Muscle of arm (tissue), 12 donors: ENCODE data around the gene CPLX1. TPM values are rescaled to one million over a fixed set of nuclear protein-coding genes. Genes with fewer than 3 reads are reported as not detected.
"Not testable (repeated sequence)": the region's sequence is repeated elsewhere in the genome, so short reads cannot be mapped to it uniquely, and the experiment has no call there.

Experiments
- DNase-seq: peaks from one replicate; pipeline ENCODE4 v3.0.0-alpha.2; 2013
- polyA plus RNA-seq, 12 donors: library from polyadenylated mRNA; unstranded; fragments of 120-200 nt; gene quantifications; one replicate each; pipeline ENCODE4 v1.2.1, GENCODE V29; 2013; ENCODE audit not compliant: insufficient read length in 12 of 12

Gene CPLX1
- polyA plus RNA-seq, 12 donors, result 0.12 to 1.7 (median 0.33) TPM; not detected in 2

DNA sequence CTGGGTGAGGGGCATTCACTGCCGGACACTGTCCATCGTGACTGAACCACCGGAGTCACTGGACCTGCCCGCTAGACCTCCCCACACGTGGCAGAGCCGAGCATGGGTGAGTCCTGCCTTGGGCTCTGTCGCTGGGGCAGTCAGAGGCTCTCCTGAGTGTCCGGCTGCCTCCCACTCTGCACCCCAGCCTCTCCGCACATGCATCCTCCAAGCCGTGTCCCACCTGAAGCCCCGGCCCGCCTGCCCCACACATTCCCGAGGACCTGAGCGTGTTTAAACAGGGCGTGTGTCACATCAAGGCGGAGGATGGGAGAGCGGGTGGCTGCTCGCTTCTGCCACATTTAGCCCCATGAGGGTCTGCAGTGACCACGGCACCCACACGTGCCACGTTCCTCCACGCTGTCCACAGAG is 4.7 kb downstream of the CPLX1 start:
- DNase-seq, result no peak

DNA sequence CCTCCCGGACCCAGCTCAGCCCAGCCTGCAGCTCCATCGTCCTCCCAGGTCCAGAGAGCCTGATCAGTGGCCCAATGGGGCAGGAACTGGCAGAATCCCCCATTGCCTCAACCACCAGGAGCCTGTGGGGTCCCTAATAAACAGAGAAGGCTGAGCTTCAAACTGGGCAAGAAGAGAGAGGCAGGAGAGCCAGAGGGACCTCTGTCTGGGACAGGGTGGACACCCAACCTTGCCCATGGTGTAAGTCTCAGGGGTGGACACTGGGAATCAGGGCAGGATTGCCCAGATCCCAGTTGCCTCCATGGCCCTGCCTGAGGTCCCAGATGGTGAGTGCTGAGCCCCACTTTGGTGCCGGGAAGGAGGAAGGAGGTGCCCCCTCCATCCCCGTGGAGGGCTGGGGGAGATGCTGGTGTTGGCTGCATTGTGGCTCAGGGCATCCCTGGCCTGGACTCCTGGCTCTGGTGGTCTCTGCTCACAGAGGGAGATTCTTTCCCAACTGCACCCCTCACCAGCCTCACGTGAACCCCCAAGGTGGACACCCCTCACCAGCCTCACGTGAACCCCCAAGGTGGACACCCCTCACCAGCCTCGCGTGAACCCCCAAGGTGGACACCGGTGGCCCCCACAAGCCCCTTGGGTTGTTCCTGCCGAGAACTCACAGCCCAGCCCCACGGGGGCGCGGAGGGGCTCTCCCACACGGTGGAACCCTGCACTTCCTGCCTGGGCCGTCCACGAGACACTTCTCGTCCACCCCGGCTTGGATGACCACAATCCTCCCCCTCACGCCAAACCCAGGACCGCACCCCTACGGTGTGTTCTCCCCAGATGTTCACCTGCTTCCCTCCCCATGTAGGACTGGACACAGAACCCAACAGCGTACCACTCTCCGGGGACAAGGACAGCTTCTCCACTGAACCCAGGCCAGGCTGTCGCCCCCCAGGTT is 5.4 kb downstream of the CPLX1 start:
- DNase-seq, result no peak

DNA sequence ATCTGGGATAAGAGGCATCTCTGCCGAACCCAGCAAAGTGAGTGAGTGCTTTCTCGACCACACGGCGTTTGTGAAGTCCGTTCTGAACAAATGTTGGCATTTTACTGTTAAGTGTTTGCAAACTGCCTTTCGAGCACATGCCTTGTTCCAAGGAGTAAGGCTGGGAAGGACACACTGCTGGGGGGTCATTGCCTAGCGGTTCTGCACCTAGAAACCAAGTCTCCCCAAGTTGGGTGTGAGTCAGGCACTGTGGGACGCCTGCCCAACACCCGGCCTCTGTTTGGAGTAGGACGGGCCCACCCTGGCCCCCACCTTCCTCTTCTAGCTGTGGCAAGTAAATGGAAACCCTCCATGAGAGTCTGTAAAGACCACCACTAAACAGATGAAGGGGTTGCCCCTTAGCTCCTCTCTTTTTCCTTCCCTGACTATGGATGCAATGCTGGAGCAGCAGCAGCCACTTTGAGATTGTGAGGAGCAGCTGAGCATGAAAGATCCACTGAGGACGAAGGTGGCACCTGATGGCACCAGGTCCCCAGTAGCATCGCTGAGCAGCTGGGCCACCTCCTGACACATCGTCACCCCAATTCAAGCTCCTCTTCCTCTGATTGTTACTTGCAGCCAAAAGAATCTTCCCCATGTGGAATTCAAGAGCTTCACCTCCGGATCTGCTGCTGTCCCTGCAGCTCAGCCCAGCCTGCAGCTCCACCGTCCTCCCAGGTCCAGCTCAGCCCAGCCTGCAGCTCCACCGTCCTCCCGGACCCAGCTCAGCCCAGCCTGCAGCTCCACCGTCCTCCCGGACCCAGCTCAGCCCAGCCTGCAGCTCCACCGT is 6.3 kb downstream of the CPLX1 start:
- no peak for DNase-seq

DNA sequence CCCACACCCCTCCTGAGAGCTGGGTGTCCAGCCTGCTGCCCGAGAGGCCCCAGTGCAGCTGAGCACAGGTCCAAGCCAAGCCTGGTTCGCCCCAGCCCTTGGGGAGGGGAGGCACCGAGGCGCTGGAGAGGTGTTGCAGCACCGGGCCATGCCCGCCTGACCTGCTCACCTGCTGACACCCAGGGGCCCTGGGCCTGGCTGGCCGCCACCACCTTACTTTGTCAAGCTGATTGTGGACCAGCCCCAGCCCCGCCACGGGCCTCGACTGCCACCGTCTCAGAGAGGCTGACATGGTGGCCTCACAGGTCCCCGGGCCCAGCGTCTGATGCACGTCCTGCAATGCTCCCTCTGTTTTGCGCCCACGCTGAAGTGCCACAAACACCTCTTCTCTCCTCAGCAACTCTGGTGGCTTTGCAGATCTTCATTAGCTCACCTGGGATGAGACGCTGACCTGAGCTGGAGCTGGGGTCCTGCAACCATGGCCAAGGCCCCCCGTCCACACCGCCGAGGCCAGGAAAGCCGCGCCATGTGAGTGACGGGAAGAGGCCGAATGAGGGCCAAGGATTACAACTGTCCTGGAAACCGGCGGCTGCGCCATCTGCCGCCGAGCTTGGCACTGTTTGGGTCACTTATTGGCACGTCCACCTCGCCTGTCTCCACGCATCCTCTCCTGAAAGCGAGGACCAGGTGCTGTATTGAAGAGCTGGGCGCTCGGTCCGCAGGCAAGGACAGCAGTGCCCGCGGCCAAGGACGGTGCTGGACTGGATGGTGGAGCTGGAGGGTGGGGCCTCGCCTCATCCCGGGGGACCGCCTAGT is 7.6 kb downstream of the CPLX1 start:
- DNase-seq, result no peak

DNA sequence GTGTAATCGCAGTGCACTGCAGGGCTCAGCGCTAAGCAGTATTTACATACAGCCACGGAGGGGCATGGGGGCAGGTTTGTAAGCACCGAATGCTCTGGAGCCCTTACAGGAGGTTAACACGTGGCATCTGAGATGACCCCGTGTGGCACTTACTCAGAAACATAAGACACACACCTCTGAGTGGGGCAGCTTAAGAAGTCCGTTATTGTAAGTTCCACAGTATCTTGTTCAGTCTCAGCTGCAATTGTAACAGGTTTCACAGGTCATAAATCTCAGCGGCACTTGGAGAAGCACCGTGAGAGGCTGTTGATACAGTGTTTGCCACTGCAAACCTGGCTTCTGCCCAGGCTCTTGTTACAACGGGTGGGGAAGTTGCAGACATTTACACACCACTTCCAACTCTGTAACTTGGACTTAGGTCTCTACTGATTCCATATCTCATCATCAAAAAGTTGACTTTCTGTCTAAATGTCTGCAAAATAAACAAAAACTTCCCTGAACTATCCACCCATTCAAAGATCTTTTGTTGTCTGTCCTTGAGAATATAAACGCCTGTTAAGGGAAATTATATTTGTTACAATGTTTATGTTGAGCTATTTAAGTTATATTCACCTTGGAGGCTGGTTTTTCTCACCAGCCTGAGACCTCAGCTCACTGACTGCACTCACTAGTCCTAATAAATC is 10.3 kb downstream of the CPLX1 start:
- DNase-seq, result no peak

DNA sequence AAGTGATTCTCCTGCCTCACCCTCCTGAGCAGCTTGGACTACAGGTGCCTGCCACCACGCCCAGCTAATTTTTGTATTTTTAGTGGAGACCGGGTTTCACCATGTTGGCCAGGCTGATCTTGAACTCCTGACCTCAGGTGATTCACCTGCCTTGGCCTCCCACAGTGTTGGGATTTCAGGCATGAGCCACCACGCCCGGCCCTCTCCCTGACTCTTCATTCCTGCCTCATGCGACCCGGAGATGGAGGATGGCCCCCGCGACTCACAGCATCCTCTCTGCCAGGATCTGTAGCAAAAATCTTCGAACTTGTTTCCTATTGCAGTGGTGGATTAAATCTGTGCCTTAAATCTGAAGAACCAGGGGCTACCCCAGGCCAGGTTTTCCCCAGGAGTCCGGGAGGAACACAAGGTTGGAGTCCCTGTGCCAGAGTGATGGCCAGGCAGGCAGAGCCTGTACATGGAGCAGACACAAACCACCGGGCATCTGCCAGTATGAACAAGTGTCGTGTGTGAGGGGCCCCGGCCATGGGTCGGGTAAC is 11.5 kb downstream of the CPLX1 start:
- no peak for DNase-seq

DNA sequence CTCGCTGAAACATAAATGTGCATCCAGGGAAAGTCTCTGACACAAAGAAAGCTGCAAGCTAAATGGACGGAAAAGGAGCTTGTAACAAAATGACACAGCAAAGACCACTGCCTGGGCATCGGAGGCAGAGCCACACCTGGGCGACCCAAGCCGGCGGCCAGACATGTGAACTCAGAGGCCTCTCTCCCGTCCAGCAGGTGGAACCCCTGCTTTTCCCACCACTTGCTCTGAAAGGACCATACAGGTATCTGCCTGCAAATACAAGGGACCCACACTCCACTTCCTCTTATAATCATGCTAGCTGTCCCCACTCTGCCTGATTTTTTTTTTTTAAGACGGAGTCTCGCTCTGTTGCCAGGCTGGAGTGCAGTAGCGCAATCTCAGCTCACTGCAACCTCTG is 12.0 kb downstream of the CPLX1 start:
- DNase-seq, result no peak

DNA sequence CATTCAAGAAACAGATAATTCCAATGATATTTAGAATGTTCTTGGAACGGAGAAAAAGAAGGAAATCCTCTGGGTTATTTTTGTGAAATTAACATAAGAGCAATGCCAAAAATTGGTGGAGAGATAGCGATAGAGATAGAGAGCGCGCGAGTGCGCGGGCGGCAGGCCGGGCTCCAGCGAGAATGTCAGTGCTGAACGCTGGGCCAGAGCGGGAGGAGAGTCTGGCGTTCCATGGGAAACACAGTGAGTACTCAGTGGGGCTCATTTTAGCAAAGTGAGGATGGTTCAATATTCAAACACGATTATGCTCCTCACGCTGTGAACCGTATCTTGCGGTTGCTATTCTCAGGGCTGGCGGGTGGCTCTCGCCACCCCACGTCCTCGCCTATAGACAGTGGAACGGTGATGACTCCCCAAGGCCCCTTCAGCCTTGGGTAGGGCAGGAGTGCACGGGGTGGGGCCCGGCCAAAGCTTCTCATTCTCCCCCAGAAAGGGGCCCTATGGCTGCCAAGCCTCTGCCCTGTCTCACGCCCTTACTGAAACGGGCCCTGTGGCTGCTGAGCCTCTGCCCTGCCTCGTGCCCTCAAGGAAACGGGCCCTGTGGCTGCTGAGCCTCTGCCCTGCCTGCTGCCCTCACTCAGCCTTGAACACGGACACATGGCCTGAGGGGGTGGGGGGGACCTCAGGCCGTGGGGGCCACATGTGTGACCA is 16.9 kb downstream of the CPLX1 start:
- DNase-seq, result no peak

DNA sequence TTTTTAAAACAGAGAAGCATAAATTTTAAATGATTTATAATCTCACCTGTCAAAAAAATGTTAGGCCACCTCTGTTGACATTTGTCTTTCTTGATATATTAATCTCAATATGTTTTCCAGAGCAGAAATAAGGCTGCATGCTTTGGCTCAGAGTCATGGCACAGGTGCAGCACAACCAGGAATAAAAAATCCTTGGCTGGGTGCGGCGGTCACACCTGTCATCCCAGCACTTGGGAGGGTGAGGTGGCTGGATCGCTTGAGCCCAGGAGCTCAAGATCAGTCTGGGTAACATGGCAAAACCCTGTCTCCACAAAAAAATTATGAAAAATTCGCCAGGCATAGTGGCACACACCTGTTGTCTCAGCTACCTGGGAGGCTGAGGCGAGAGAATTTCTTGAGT is 18.1 kb downstream of the CPLX1 start:
- no peak for DNase-seq

DNA sequence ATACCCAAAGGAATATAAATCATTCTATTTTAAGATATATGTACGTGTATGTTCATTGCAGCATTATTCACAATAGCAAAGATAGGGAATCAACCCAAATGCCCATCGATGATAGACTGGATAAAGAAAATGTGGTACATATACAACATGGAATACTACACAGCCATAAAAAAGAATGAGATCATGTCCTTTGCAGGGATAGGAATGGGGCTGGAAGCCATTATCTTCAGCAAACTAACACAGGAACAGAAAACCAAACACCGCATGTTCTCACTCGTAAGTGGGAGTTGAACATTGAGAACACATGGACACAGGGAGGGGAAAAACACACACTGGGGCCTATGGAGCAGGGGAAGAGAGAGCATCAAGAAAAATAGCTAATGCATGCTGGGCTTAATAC is 18.9 kb downstream of the CPLX1 start:
- DNase-seq, result not testable (repeated sequence)

DNA sequence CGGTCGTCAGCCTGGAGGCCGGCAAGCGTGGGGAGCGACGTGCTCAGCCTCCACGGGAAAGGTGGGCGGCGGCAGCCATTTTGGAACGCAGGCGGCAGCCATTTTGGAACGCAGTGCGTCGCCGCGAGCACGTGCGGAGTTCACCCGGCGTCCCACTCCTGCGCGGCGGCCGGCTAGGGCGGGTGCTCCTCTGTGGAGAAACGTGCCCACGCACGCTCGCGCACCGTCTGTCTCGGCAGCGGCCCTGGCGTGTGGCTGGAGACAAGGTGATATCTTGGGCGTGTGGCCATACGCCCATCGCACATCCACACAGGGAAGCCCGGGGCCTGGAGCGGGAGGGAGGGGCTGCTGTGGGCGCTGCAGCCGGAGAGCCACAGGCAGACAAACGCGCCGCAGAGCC is 21.1 kb downstream of the CPLX1 start:
- no peak for DNase-seq

DNA sequence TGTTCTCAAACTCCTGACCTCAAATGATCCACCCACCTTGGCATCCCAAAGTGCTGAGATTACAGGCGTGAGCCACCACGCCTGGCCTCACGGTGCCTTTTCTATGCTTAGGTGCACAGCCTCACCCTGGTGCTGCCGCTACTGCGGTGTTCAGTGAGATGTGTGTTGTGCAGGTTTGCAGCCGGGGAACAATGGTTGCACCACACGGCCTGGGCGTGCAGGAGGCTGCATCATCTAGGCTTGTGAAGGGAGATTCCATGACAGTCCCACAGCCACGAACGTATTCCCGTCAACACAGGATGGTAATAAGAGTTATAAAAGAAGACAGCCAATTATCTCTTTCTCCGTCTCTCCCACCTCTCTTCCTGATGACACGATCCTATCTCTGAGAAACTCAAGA is 22.0 kb downstream of the CPLX1 start:
- DNase-seq, result no peak

DNA sequence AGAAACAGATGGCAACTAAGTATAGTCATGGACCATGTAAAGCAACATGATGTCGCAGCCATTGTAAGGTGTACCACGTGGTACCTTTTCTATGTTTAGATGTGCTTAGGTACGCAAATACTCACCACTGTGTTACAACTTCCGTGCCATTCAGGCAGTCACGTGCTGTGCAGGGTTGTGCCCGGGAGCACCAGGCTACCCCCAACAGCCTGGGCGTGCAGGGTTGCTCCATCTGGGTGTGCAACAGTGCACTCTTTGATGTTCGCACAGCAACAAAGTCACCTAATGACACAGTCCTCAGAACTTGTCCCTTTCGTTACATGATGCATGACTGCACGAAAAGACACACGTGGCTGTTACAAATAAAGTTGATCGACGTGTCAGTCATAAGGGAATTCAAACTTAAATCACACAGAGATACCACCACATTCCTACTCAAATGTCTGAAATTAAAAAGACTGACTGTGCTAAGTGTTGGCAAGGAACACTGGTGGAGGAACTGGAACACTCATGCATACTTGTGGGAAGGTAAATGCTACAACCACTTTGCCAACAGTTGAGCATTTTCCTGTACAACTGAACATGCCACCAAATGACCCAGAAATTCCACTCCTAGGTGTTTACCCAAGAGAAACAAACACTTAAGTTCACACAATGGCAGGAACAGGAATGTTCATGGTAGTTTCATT is 24.3 kb downstream of the CPLX1 start:
- no peak for DNase-seq

DNA sequence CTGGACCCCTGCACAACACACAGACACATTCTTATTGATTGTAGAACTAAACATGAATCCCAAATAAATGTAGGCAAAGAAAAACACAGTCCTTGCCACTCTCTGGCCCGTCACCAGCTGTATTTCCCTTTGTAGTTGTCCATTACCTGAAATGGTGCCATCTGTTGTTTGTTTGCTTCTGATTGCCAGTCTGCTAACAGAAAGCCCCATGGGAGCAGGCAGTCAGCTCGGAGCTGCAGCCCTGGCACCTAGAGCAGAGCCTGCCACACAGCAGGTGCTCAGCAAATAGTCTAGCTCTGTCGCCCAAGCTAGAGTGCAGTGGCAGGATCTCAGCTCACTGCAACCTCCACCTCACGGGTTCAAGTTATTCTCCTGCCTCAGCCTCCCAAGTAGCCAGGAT is 28.9 kb downstream of the CPLX1 start:
- no peak for DNase-seq

DNA sequence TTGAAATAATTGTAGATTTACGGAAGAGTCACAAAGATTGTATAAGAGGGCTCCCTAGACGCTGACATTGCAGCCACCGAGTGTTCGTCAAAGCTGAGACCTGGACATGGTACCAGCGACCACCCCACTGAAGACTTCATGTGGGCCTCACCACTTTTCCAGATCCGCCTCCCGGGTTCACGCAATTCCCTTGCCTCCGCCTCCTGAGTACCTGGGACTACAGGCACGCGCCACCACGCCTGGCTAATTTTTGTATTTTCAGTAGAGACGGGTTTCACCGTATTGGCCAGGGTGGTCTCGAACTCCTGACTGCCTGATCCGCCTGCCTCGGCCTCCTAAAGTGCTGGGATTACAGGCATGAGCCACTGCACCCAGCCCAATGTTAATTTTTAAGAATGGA is 29.7 kb downstream of the CPLX1 start:
- DNase-seq, result no peak

DNA sequence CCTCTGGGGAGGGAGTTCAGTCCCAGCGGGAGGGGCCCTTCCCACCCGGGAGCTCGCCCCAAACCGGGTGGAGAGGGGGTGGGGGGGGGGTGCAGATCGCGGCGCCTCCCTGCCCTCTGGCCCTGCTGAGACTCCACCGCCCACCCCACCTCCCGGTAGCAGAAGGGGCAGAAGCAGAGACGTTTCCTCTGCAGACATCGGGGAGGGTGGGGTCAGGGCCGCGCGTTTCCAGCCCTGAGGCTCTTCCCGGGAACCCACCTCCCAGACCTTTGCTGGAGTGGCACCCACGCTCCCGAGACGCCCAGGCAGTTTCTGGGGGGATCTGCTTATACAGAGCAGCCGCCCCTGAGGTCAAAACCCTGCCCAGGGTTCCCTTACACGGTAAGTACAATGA is 30.2 kb downstream of the CPLX1 start:
- DNase-seq, result no peak

DNA sequence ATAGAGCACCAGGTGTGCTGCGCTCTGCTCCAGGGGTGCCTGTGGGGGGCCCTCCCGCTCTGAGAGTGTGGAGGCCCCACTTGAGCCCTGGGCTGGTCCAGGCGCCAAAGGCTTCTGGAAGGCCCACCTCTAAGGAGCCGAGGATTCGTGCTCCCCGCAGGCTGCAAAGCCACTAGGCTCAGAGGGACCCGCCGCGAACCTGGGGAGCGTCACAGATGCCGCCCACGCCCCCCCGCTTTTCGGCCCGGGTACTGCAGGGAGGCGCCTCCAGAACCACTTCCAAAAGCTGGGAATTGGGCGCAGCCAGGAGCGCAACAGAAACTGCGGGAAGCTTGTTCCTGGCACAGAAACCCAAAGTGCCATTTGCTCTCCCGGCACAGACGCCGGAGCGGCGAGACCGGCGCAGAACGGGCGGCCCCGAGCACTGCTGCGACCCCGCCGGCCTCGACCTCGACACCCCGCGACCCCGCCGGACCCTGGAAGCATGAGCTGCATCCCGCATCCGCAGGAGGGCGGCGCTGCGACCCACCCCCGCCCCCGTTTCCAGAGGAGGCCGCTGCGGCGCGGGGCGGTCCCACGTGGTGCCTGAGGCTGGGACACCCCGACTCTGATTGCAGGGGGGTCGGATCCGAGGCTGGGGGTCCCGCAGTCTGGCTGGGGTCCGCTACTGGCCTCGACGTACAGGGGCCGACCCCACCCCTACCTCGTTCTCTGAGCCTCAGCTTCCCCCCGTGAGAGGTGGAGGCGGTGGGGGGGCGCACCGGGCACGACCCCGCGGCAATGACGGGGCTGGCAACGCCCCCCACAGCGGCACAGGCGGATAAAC is 30.8 kb downstream of the CPLX1 start:
- no peak for DNase-seq

DNA sequence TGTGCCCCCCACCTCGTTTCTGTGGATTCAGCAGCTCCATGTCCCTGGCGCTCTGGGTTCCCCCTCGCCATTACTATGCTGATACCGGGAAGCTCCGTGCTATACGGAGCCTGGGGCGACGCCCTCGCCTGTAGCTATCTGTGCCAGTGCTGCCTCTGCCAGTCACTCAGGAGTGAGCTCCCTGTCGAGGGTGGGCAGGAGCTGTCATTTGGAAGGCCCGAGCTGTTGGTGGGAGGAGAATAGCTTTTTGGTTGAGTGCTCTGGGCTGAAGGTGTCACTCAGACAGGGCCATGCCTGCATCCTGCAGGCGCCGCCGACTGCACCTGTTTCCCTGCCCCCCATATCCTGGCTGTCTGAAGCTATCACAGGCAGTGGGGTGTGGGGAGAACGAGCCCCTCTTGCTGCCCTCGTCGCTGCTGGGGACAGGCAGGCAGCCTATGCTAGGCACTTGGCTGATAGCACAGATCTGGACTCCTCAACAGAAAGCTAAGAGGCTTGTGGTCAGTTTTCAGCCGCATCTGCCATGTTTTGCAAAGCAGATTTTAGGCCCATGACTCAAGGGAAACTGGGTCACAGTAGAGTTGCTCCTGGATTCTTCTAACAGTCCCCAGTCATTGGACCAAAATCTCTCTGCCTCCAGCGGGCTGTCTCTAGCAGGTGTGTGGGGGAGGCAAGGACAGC is 31.8 kb downstream of the CPLX1 start:
- DNase-seq, result no peak
